GM12873 (cell line): ENCODE measurements around the gene PRODH.

Experiments used
- TF ChIP-seq, protein P1 (sequence below): IDR thresholded peaks from 2 replicates; pipeline ENCODE4 v1.5.1; 2012; ENCODE audit warnings: low read depth, mild to moderate bottlenecking, moderate library complexity, low read length, control low read depth; ENCODE audit not compliant: insufficient read depth; ENCODE audit errors: missing control alignments

PRODH gene

DNA sequence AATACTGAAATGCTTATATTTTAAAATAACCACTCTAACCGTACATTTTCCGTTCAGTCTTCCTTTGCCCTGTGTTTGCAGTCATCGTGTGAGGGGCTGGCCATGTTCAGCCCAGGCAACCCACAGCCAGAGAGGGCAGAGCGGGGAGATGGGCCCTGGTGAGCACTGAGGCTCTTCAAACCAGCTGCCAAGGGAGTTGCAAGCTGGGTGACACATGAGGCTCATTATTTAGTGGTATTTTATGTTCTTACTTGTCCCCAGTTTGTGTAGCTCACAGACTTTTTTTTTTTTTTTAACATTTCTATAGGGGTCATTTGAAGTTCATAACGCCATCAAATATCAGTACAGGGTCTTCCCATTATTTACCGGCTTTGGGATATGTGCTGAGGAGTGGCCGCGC is 48.0 kb downstream of the PRODH start:
- TF ChIP-seq, protein P1, sequence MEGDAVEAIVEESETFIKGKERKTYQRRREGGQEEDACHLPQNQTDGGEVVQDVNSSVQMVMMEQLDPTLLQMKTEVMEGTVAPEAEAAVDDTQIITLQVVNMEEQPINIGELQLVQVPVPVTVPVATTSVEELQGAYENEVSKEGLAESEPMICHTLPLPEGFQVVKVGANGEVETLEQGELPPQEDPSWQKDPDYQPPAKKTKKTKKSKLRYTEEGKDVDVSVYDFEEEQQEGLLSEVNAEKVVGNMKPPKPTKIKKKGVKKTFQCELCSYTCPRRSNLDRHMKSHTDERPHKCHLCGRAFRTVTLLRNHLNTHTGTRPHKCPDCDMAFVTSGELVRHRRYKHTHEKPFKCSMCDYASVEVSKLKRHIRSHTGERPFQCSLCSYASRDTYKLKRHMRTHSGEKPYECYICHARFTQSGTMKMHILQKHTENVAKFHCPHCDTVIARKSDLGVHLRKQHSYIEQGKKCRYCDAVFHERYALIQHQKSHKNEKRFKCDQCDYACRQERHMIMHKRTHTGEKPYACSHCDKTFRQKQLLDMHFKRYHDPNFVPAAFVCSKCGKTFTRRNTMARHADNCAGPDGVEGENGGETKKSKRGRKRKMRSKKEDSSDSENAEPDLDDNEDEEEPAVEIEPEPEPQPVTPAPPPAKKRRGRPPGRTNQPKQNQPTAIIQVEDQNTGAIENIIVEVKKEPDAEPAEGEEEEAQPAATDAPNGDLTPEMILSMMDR: no peak
